Adrenal gland (tissue), 5 donors: ENCODE data around the gene MYO18B.

ENCODE experiments used
- CTCF ChIP-seq, 6 experiments: fragments of 450-650 bp in 4 of 6; fragments of 200-600 bp in 2 of 6; sonication (generic) in 1 of 6; IDR thresholded peaks; 1 replicate in 5 of 6; 2 replicates in 1 of 6; pipeline versions ENCODE4 v1.5.1 to v1.8.0; 2016 to 2021; ENCODE audit warnings: antibody characterized with exemption in 6 of 6, mild to moderate bottlenecking in 2 of 6, moderate library complexity in 1 of 6
- POLR2A ChIP-seq, 2 donors: fragments of 450-650 bp; IDR thresholded peaks; one replicate each; pipeline ENCODE4 v1.6.1; 2017; ENCODE audit warnings: antibody characterized with exemption in 2 of 2, mild to moderate bottlenecking in 2 of 2, moderate library complexity in 1 of 2
- donor health status: DM: no; HTN: no; CAD: no.

DNA sequence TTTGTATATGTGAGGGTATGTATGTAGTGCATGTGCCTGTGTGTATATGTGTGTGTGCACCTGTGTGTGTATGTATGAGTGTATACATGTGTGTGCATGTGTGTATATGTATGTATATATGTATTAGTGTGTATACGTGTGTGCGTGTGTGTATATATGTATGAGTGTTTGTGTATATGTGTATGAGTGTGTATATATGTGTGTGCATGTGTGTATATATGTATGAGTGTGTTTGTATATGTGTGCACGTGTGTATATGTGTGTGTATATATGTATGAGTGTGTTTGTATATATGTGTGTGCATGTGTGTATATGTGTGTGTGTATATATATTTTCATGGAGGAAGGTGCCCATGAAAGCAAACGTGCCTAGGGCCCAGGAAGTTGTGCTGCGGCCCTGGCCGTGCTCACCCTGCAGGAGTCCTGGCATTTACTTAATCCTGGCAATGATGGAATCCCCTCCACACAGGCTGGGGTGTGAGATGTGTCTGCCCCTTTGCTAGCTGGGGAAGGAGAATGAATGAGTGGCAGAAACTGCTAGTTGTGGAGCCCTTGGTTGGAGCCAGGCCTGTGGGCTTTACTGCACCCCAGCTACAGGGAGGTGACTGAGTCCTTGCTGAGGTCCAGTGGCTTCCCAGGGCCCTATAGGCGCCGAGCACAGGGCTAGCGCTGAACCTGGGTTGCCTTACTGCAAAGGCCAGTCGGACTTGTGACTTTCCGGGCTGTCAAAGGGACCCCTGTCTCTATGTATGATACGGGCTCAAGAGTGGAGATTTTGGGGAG is 97.2 kb downstream of the MYO18B start:
- no peak for TF ChIP-seq CTCF (IDR thresholded peaks at IDR 0.05)
- TF ChIP-seq POLR2A (IDR thresholded peaks at IDR 0.05), result no peak
